ENCODE results near the gene SLC25A51. TPM values are rescaled to one million over a fixed set of nuclear protein-coding genes. Genes with fewer than 3 reads are reported as not detected.
A peak's percentile ranks its signal among the peaks of the same experiment; 100 is the strongest.

Gene SLC25A51
- total RNA-seq, 1 donor from 2014 or later = 5.9 TPM

DNA sequence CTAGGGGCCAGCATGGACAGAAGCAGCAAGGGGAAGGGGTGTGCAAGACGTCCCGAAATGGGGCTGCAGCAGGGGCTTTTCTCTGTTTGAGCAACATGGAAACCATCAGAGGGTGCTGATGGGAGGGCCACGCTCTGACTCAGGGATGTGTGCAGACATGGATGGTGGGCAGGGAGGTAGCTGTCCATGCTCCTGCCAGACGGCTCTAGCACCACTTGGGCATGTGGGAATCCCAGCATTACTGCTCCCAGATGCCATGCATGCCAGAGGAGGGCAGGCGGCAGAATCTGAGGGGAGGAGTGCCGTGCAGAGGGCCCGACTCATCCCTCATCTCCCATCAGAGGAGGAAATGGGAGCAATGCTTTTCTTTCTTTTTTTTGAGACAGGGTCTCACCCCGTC is 45.6 kb upstream of the SLC25A51 start:
- TF ChIP-seq, protein P1, sequence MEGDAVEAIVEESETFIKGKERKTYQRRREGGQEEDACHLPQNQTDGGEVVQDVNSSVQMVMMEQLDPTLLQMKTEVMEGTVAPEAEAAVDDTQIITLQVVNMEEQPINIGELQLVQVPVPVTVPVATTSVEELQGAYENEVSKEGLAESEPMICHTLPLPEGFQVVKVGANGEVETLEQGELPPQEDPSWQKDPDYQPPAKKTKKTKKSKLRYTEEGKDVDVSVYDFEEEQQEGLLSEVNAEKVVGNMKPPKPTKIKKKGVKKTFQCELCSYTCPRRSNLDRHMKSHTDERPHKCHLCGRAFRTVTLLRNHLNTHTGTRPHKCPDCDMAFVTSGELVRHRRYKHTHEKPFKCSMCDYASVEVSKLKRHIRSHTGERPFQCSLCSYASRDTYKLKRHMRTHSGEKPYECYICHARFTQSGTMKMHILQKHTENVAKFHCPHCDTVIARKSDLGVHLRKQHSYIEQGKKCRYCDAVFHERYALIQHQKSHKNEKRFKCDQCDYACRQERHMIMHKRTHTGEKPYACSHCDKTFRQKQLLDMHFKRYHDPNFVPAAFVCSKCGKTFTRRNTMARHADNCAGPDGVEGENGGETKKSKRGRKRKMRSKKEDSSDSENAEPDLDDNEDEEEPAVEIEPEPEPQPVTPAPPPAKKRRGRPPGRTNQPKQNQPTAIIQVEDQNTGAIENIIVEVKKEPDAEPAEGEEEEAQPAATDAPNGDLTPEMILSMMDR (IDR thresholded peaks at IDR 0.05) = no peak
- DNase-seq (ENCODE audit: low spot score in 2 of 2) = no peak
- peaks cover 14 to 19% of the 10 kb centered on the region in 2 donors for H3K36me3 ChIP-seq
- H3K27me3 ChIP-seq = no peaks in the 10 kb centered on the region
- H3K27ac ChIP-seq = no peak overlapping the region
- intact Hi-C loops (cut with DNase I) = no loop called here
- H3K9me3 ChIP-seq = no peaks in the 10 kb centered on the region
- peaks cover 8 to 22% of the 10 kb centered on the region in 2 donors for H3K4me1 ChIP-seq
- no peak overlapping the region for H3K4me3 ChIP-seq

DNA sequence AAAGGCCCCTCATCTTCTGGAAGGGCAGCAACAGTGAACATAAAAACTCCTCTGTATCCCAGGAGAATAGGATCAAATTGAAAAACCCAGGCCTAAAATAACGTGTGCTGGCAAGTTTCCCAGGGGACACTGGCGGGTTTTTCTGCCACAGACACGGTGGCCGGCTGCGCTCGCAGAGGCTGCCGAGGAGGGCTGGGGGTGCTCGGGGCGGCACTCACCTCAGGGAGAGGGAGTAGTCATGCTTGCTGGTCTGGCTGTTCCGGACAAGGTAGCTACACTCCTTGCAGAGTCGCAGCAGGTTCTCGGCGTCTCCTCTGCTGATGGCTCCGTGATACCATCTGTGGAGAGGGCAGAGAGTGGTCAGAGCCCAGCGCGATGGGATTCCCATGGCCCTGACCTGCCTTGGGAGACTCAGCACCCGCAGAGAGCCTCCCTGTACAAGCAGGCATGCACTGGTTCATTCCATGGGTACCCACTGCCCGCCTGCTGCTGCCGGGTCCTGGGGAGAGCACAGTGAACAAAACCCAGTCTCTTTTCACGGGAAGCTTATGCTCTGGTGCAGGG is 44.6 kb upstream of the SLC25A51 start:
- peaks cover 13 to 21% of the 10 kb centered on the region in 2 donors for H3K4me1 ChIP-seq
- peaks cover 14 to 19% of the 10 kb centered on the region in 2 donors for H3K36me3 ChIP-seq
- H3K9me3 ChIP-seq = no peaks in the 10 kb centered on the region
- no peak for DNase-seq (ENCODE audit: low spot score in 2 of 2)
- intact Hi-C loops (cut with DNase I) = no loop called here
- H3K27me3 ChIP-seq = no peaks in the 10 kb centered on the region
- TF ChIP-seq, protein P1 (IDR thresholded peaks at IDR 0.05) = no peak
- H3K4me3 ChIP-seq = no peak overlapping the region
- peak overlapping the region; percentile 33 to 45 for H3K27ac ChIP-seq

DNA sequence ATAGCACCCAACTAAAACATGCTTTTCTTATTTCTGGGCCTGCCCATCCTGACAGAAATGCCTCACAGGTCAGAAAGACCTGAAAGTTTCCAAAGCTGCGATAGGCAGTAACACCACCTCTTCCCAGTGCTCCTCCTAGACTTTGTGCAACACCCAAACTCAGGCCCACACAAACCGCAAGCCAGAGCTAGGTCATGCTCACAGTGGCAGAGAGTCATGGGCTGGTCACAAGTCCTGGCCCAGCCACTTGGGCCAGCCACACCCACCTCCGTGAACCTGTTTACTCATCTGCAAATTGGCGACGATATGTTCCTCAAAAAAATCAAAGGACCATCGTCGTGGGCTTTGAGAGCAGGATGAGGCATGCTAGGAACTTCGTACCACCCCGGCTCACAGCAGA is 44.0 kb upstream of the SLC25A51 start:
- Histone ChIP-seq H3K36me3 (peaks cover 14 to 19% of the 10 kb centered on the region in 2 donors), H3K27ac (peak overlapping the region; percentile 33 to 45), H3K4me3 (no peak overlapping the region), H3K27me3 (no peaks in the 10 kb centered on the region), H3K9me3 (no peaks in the 10 kb centered on the region), H3K4me1 (peaks cover 16 to 25% of the 10 kb centered on the region in 2 donors)
- intact Hi-C loops (cut with DNase I) = loop anchor here (2.0 kb wide), 1 partner anchor 69 kb away; no protein-coding TSS in a partner anchor
- DNase-seq (ENCODE audit: low spot score in 2 of 2) = no peak
- TF ChIP-seq, protein P1 (IDR thresholded peaks at IDR 0.05) = no peak

DNA sequence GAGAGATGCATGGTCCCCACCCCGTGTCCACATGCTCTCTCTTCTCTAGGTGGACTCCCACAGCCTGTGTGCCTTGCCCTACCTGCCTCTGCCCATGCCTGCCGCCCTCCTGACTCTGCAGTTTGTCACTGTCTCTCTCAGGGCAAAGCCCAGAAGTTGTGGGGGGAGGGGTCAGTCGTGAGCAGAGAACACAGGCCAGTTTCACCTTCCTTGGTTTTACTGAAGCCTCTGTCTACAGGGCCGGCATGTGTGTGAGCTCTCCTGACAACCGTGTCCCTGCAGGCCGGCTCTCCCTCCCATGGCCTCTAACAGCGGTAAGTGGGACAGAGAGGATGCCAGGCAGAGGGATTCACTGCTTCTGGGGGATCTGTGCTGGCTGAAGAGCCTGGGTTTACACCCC is 43.5 kb upstream of the SLC25A51 start:
- Histone ChIP-seq H3K27ac (peak overlapping the region; percentile 33 to 38), H3K4me3 (no peak overlapping the region), H3K9me3 (no peaks in the 10 kb centered on the region), H3K36me3 (peaks cover 14 to 19% of the 10 kb centered on the region in 2 donors), H3K4me1 (peaks cover 21 to 30% of the 10 kb centered on the region in 2 donors), H3K27me3 (no peaks in the 10 kb centered on the region)
- TF ChIP-seq, protein P1 (IDR thresholded peaks at IDR 0.05) = no peak
- intact Hi-C loops (cut with DNase I) = loop anchor here (2.0 kb wide), 1 partner anchor 69 kb away; no protein-coding TSS in a partner anchor
- no peak for DNase-seq (ENCODE audit: low spot score in 2 of 2)

DNA sequence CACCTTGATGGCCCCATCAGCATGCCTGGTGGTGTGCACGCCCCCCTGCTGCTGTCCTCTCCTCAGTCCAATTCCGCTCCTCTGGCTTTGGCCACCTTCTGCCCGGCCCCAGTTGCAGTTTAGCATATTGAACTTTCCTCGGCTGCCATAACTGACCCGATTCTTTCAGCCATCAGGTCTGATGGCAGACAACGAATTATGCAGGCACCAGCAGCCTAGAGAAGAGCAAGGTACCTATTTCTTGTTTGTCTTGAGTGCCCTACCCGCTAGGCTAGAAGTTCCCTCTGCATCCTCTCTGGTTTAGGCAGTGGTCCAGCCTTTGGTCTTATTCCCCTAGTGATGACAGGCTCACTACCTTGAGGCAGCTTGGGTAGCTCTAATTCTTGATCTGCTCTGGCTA is 43.0 kb upstream of the SLC25A51 start:
- TF ChIP-seq, protein P1 (IDR thresholded peaks at IDR 0.05) = no peak
- no peaks in the 10 kb centered on the region for H3K9me3 ChIP-seq

More for the DNA sequence above, 43.0 kb upstream of the SLC25A51 start:
- H3K27ac ChIP-seq = no peak overlapping the region
- peaks cover 25 to 35% of the 10 kb centered on the region in 2 donors for H3K4me1 ChIP-seq
- intact Hi-C loops (cut with DNase I) = loop anchor here (2.0 kb wide), 1 partner anchor 70 kb away; no protein-coding TSS in a partner anchor
- no peaks in the 10 kb centered on the region for H3K27me3 ChIP-seq
- peaks cover 14 to 19% of the 10 kb centered on the region in 2 donors for H3K36me3 ChIP-seq
- no peak for DNase-seq (ENCODE audit: low spot score in 2 of 2)
- H3K4me3 ChIP-seq = no peak overlapping the region
